Fibroblast of lung (primary cell): ENCODE measurements around the gene SLC16A7. TPM values are rescaled to one million over a fixed set of nuclear protein-coding genes. Genes with fewer than 3 reads are reported as not detected.

Experiments used
- DNase-seq, 2 donors: peaks; one replicate each; pipeline versions ENCODE4 v3.0.0 to v3.0.0-alpha.2; 2010; ENCODE audit warnings: low read depth in 2 of 2
- H2AFZ ChIP-seq: 2 replicates; pipeline ENCODE4 v1.5.1; 2012; ENCODE audit warnings: low read length, control low read depth, inconsistent platforms
- H3K27ac ChIP-seq: 2 replicates; pipeline ENCODE4 v1.5.1; 2011; ENCODE audit warnings: low read length, control low read depth; ENCODE audit not compliant: insufficient read depth
- H3K27me3 ChIP-seq: 2 replicates; pipeline ENCODE4 v1.5.1; 2011; ENCODE audit warnings: mild to moderate bottlenecking, low read length; ENCODE audit not compliant: control insufficient read depth, insufficient read depth
- H3K36me3 ChIP-seq: 2 replicates; pipeline ENCODE4 v1.5.1; 2011; ENCODE audit warnings: low read length; ENCODE audit not compliant: control insufficient read depth, insufficient read depth
- H3K4me1 ChIP-seq: 2 replicates; pipeline ENCODE4 v1.5.1; 2011; ENCODE audit warnings: low read length; ENCODE audit not compliant: control insufficient read depth, insufficient read depth; ENCODE audit errors: extremely low read depth
- H3K4me2 ChIP-seq: 2 replicates; pipeline ENCODE4 v1.5.1; 2011; ENCODE audit warnings: low read length, control low read depth; ENCODE audit not compliant: insufficient read depth; ENCODE audit errors: extremely low read depth
- H3K4me3 ChIP-seq, 4 experiments: fragments of 200-600 bp in 1 of 4; sonication (generic) in 1 of 4; replicated peaks in 1 of 4; 2 replicates each; pipeline ENCODE4 v1.5.1; 2011 to 2016; ENCODE audit warnings: low read length in 4 of 4, low read depth in 3 of 4, mild to moderate bottlenecking in 3 of 4, control low read depth in 2 of 4, inconsistent platforms in 1 of 4, mixed read lengths in 1 of 4; ENCODE audit not compliant: insufficient read depth in 1 of 4; ENCODE audit errors: control extremely low read depth in 1 of 4
- H3K79me2 ChIP-seq: 2 replicates; pipeline ENCODE4 v1.5.1; 2012; ENCODE audit warnings: mild to moderate bottlenecking, low read length, inconsistent platforms; ENCODE audit not compliant: control insufficient read depth, insufficient read depth
- H3K9ac ChIP-seq: 2 replicates; pipeline ENCODE4 v1.5.1; 2011; ENCODE audit warnings: mild to moderate bottlenecking, low read length, control low read depth; ENCODE audit not compliant: insufficient read depth
- H3K9me3 ChIP-seq: 2 replicates; pipeline ENCODE4 v1.5.1; 2012; ENCODE audit warnings: low read depth, low read length; ENCODE audit not compliant: control insufficient read depth, insufficient read depth
- H4K20me1 ChIP-seq: 2 replicates; pipeline ENCODE4 v1.5.1; 2011; ENCODE audit warnings: low read length; ENCODE audit not compliant: control insufficient read depth, insufficient read depth; ENCODE audit errors: extremely low read depth
- CTCF ChIP-seq, 2 donors: IDR thresholded peaks in 1 of 2; conservative IDR thresholded peaks in 1 of 2; 1 replicate in 1 of 2; 2 replicates in 1 of 2; pipeline ENCODE4 v1.5.1; 2011 to 2012; ENCODE audit warnings: low read length in 2 of 2, control low read depth in 1 of 2, inconsistent platforms in 1 of 2, low read depth in 1 of 2, mild to moderate bottlenecking in 1 of 2
- EZH2 ChIP-seq: IDR thresholded peaks from 2 replicates; pipeline ENCODE4 v1.5.1; 2012; ENCODE audit warnings: low read length, control low read depth, mild to moderate bottlenecking; ENCODE audit errors: missing control alignments
- polyA plus RNA-seq, 2 donors: library from polyadenylated mRNA; depleted of rRNA in 1 of 2; stranded (reverse) in 1 of 2; unstranded in 1 of 2; fragments of >200 nt; gene quantifications; 2 replicates each; pipeline ENCODE4 v1.2.1, GENCODE V29; 2011 to 2012; ENCODE audit warnings: missing spikeins in 1 of 2
- total RNA-seq: library from RNA; depleted of rRNA; stranded (reverse); fragments of >200 nt; gene quantifications from 2 replicates; pipeline ENCODE4 v1.2.1, GENCODE V29; 2014

Gene SLC16A7
- total and polyA plus RNA-seq, 2 donors (not counting 1 experiment from before 2014, with no cell fraction given) = 40.2 to 110 TPM

- no peaks in the 10 kb centered on the region for H3K79me2 ChIP-seq
- peak overlapping the region; percentile 38 for H2AFZ ChIP-seq
- H3K4me1 ChIP-seq = peaks cover 3% of the 10 kb centered on the region
- H3K36me3 ChIP-seq = no peaks in the 10 kb centered on the region
- no peaks in the 10 kb centered on the region for H3K9me3 ChIP-seq
- no peaks in the 10 kb centered on the region for H3K27me3 ChIP-seq
- H4K20me1 ChIP-seq = no peaks in the 10 kb centered on the region
- no peak overlapping the region for H3K27ac ChIP-seq
- H3K9ac ChIP-seq = no peak overlapping the region
- peak in 1 of 2 donors; percentile 67 for DNase-seq
- H3K4me3 ChIP-seq = peak overlapping the region in 1 of 4 experiments; percentile 19
- TF ChIP-seq EZH2 (no peak), CTCF (conservative IDR thresholded peaks at IDR 0.05 in 1 of 2, IDR thresholded peaks at IDR 0.05 in 1 of 2; ENCODE audit: low read depth in 1 of 2, low read length in 2 of 2) (no peak)
- peak overlapping the region; percentile 58 for H3K4me2 ChIP-seq
Measured at GRCh38 chr12:59803735-59804134, 207.9 kb downstream of the SLC16A7 start.

- no peak overlapping the region for H3K9ac ChIP-seq
- H4K20me1 ChIP-seq = no peaks in the 10 kb centered on the region
- H3K79me2 ChIP-seq = no peaks in the 10 kb centered on the region
- TF ChIP-seq EZH2 = no peak
- TF ChIP-seq CTCF (conservative IDR thresholded peaks at IDR 0.05 in 1 of 2, IDR thresholded peaks at IDR 0.05 in 1 of 2; ENCODE audit: low read depth in 1 of 2, low read length in 2 of 2) = peak; percentile 73 to 80
- no peak overlapping the region for H2AFZ ChIP-seq
- H3K4me1 ChIP-seq = peaks cover 3% of the 10 kb centered on the region
- DNase-seq = peak; percentile 29 to 70
- H3K27me3 ChIP-seq = no peaks in the 10 kb centered on the region
- no peak overlapping the region for H3K4me2 ChIP-seq
- no peaks in the 10 kb centered on the region for H3K36me3 ChIP-seq
- no peaks in the 10 kb centered on the region for H3K9me3 ChIP-seq
- no peak overlapping the region for H3K27ac ChIP-seq
- no peak overlapping the region for H3K4me3 ChIP-seq
Measured at GRCh38 chr12:59808317-59808910, 212.6 kb downstream of the SLC16A7 start.

- H3K9ac ChIP-seq = no peak overlapping the region
- H3K4me1 ChIP-seq = no peaks in the 10 kb centered on the region
- no peak overlapping the region for H3K4me3 ChIP-seq
- no peaks in the 10 kb centered on the region for H3K36me3 ChIP-seq
- H3K4me2 ChIP-seq = no peak overlapping the region
- TF ChIP-seq EZH2 = no peak
- no peak for TF ChIP-seq CTCF (conservative IDR thresholded peaks at IDR 0.05 in 1 of 2, IDR thresholded peaks at IDR 0.05 in 1 of 2; ENCODE audit: low read depth in 1 of 2, low read length in 2 of 2)
- DNase-seq = no peak
- no peaks in the 10 kb centered on the region for H4K20me1 ChIP-seq
- no peaks in the 10 kb centered on the region for H3K27me3 ChIP-seq
- no peaks in the 10 kb centered on the region for H3K79me2 ChIP-seq
- no peaks in the 10 kb centered on the region for H3K9me3 ChIP-seq
- H3K27ac ChIP-seq = no peak overlapping the region
- H2AFZ ChIP-seq = no peak overlapping the region
Measured at GRCh38 chr12:59811991-59812390, 216.2 kb downstream of the SLC16A7 start.
